22Rv1 (cell line): ENCODE data around the gene GPR139.

Experiments used
- CTCF ChIP-seq: fragments of 450-650 bp; IDR thresholded peaks from 2 replicates; pipeline ENCODE4 v1.5.1; 2017; ENCODE audit warnings: mild to moderate bottlenecking
- ZFX ChIP-seq: fragments of 450-650 bp; IDR thresholded peaks from 2 replicates; pipeline ENCODE4 v1.6.1; 2017; ENCODE audit warnings: antibody characterized with exemption, borderline replicate concordance

- no peak for TF ChIP-seq CTCF
- no peak for TF ChIP-seq ZFX
These were observed 22.5 kb downstream of the GPR139 start for GRCh38 chr16:20051147-20051546.
